NCI-H1048 (cell line): Measurements from ENCODE around the gene TTC7B.

Source experiments
- DNase-seq: peaks from one replicate; lab custom pipeline; 2025; lab: John Stamatoyannopoulos, UW

The TTC7B gene

GRCh38 chr14:90617961-90618360 is 198.3 kb downstream of the TTC7B start:
- DNase-seq, result no peak

- DNase-seq, result no peak
Measured at GRCh38 chr14:90616881-90617280, 199.3 kb downstream of the TTC7B start.

GRCh38 chr14:90616313-90616712 is 199.9 kb downstream of the TTC7B start:
- no peak for DNase-seq

GRCh38 chr14:90615517-90616060 is 200.6 kb downstream of the TTC7B start:
- DNase-seq, result no peak

GRCh38 chr14:90614696-90615516 is 201.3 kb downstream of the TTC7B start:
- no peak for DNase-seq

GRCh38 chr14:90613997-90614396 is 202.2 kb downstream of the TTC7B start:
- no peak for DNase-seq

- no peak for DNase-seq
Measured at GRCh38 chr14:90613453-90613852, 202.8 kb downstream of the TTC7B start.

- DNase-seq, result no peak
Measured at GRCh38 chr14:90612801-90613200, 203.4 kb downstream of the TTC7B start.

- DNase-seq, result no peak
Measured at GRCh38 chr14:90611936-90612335, 204.3 kb downstream of the TTC7B start.

GRCh38 chr14:90611501-90611900 is 204.7 kb downstream of the TTC7B start:
- DNase-seq, result no peak

GRCh38 chr14:90610346-90611040 is 205.7 kb downstream of the TTC7B start:
- no peak for DNase-seq

- DNase-seq, result no peak
Measured at GRCh38 chr14:90609376-90609775, 206.9 kb downstream of the TTC7B start.

- DNase-seq, result no peak
Measured at GRCh38 chr14:90608929-90609341, 207.3 kb downstream of the TTC7B start.

- DNase-seq, result no peak
Measured at GRCh38 chr14:90608281-90608680, 207.9 kb downstream of the TTC7B start.

GRCh38 chr14:90607141-90607540 is 209.1 kb downstream of the TTC7B start:
- DNase-seq, result no peak

- DNase-seq, result no peak
Measured at GRCh38 chr14:90606434-90606833, 209.8 kb downstream of the TTC7B start.

- DNase-seq, result no peak
Measured at GRCh38 chr14:90605430-90605829, 210.8 kb downstream of the TTC7B start.

GRCh38 chr14:90604356-90604755 is 211.9 kb downstream of the TTC7B start:
- DNase-seq, result no peak

- no peak for DNase-seq
Measured at GRCh38 chr14:90603841-90604240, 212.4 kb downstream of the TTC7B start.

GRCh38 chr14:90603336-90603735 is 212.9 kb downstream of the TTC7B start:
- DNase-seq, result no peak

- no peak for DNase-seq
Measured at GRCh38 chr14:90602088-90602687, 214.0 kb downstream of the TTC7B start.

- no peak for DNase-seq
Measured at GRCh38 chr14:90601563-90601962, 214.7 kb downstream of the TTC7B start.

- DNase-seq, result no peak
Measured at GRCh38 chr14:90600619-90601018, 215.6 kb downstream of the TTC7B start.
